ENCODE results near the gene NAP1L5. TPM values are rescaled to one million over a fixed set of nuclear protein-coding genes. Genes with fewer than 3 reads are reported as not detected.

NAP1L5 gene
- total RNA-seq, 2 experiments from 2014 or later, result 17.3 to 17.9 TPM

DNA sequence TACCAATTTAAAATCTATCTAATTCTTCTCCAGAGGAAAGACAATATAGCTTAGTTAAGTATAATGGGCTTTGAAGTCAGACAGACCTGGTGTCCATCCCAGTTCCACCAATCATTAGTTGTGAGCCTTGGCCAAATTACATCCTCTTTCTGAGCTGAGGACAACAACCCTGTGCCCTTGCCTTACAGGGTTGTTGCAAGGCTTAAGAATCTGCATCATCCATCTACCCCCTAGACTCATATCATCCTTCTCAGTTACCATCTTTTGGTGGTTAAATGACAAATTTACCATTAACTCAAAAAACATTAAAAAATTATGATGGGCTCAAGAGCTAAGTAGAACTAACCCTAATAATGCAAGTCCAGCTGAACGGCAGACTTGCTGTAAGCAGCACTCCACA lies 51.6 kb downstream of the NAP1L5 start:
- Histone ChIP-seq H3K27me3 (ENCODE audit: control insufficient read depth in 1 of 2, insufficient read depth in 2 of 2, low read length in 2 of 2) (no peaks in the 10 kb centered on the region), H3K27ac (ENCODE audit: low read depth in 1 of 2, low read length in 2 of 2) (no peak overlapping the region), H3K4me3 (ENCODE audit: low read length) (no peak overlapping the region), H3K4me1 (ENCODE audit: insufficient read depth, low read length) (peaks cover 6% of the 10 kb centered on the region), H3K9me3 (ENCODE audit: control insufficient read depth in 1 of 2, insufficient read depth in 1 of 2, low read length in 2 of 2) (peaks cover 0 to 5% of the 10 kb centered on the region in 2 experiments), H3K36me3 (ENCODE audit: insufficient read depth, low read length) (peaks cover 6% of the 10 kb centered on the region)
- POLR2A ChIA-PET, result no interaction called here
- ATAC-seq (ENCODE audit: poor library complexity), result no peak
- peaks cover 83% of the 10 kb centered on the region for H3K4me1 Mint-ChIP-seq (ENCODE audit: low read depth)
- TF ChIP-seq, protein P1, sequence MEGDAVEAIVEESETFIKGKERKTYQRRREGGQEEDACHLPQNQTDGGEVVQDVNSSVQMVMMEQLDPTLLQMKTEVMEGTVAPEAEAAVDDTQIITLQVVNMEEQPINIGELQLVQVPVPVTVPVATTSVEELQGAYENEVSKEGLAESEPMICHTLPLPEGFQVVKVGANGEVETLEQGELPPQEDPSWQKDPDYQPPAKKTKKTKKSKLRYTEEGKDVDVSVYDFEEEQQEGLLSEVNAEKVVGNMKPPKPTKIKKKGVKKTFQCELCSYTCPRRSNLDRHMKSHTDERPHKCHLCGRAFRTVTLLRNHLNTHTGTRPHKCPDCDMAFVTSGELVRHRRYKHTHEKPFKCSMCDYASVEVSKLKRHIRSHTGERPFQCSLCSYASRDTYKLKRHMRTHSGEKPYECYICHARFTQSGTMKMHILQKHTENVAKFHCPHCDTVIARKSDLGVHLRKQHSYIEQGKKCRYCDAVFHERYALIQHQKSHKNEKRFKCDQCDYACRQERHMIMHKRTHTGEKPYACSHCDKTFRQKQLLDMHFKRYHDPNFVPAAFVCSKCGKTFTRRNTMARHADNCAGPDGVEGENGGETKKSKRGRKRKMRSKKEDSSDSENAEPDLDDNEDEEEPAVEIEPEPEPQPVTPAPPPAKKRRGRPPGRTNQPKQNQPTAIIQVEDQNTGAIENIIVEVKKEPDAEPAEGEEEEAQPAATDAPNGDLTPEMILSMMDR (IDR thresholded peaks at IDR 0.05), result no peak
- peak overlapping the region; percentile 56 for H3K27ac Mint-ChIP-seq
- no peaks in the 10 kb centered on the region for H3K27me3 Mint-ChIP-seq
- H3K4me3 Mint-ChIP-seq, result no peak overlapping the region
- intact Hi-C loops (cut with DNase I, micrococcal nuclease), result loop anchor here in 1 of 2 experiments (5.0 kb wide), 1 partner anchor 34 kb away; no protein-coding TSS in a partner anchor
- DNase-seq, result no peak
- CTCF ChIA-PET, result interaction anchor here (1.5 kb wide), 1 partner anchor 106 kb away, joined by 4 read pairs; no protein-coding TSS in a partner anchor
- H3K9me3 Mint-ChIP-seq, result no peaks in the 10 kb centered on the region
- peaks cover 17% of the 10 kb centered on the region for H3K36me3 Mint-ChIP-seq (ENCODE audit: low read depth)

Other genes with a start within 250 kb of the NAP1L5 start
- 10 to 100 TPM; 23.6 to 23.9 TPM for gene HERC5, start 240.7 kb downstream of the NAP1L5 start, total RNA-seq
- gene PYURF, start 174.1 kb downstream of the NAP1L5 start, total RNA-seq, result 10 to 100 TPM; 25.3 to 26.8 TPM
- 10 to 100 TPM; 63.1 to 66.4 TPM for gene HERC3, start 105.3 kb downstream of the NAP1L5 start, total RNA-seq